Stimulated activated CD4-positive, alpha-beta T cell treated with anti-CD3 and anti-CD28 coated beads, Interleukin-15, amount 100 ng/mL, for 1 hour (primary cell): Measurements from ENCODE around the gene MAP4K2.
A peak's percentile ranks its signal among the peaks of the same experiment; 100 is the strongest.

Experiments used
- DNase-seq, 2 donors: peaks; one replicate each; pipeline ENCODE4 v3.0.0-alpha.2; 2020; ENCODE audit warnings: low read depth in 1 of 2, low spot score in 1 of 2

The MAP4K2 gene

DNA sequence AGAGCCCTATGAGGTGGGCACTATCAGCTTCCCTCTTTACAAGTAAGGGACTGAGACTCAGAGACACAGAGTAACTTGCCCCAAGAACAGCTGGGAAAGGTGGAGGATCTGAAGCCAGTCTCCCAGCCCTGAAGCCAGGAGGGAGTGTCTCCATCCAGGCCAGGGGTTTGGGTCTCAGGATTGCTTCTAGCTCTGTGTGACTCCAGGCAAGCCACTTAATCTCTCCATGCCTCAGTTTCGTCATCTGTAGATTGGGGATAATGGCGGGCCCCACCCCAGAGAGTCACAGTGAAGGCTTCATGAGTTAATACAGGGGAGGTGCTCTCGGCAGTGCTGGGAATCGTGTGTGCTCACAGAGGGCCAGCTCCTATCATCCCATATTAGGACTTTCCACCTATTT, 10.5 kb downstream of the MAP4K2 start:
- no peak for DNase-seq

- no peak for DNase-seq
Observed at GRCh38 chr11:64791781-64792291, 11.2 kb downstream of the MAP4K2 start.

DNA sequence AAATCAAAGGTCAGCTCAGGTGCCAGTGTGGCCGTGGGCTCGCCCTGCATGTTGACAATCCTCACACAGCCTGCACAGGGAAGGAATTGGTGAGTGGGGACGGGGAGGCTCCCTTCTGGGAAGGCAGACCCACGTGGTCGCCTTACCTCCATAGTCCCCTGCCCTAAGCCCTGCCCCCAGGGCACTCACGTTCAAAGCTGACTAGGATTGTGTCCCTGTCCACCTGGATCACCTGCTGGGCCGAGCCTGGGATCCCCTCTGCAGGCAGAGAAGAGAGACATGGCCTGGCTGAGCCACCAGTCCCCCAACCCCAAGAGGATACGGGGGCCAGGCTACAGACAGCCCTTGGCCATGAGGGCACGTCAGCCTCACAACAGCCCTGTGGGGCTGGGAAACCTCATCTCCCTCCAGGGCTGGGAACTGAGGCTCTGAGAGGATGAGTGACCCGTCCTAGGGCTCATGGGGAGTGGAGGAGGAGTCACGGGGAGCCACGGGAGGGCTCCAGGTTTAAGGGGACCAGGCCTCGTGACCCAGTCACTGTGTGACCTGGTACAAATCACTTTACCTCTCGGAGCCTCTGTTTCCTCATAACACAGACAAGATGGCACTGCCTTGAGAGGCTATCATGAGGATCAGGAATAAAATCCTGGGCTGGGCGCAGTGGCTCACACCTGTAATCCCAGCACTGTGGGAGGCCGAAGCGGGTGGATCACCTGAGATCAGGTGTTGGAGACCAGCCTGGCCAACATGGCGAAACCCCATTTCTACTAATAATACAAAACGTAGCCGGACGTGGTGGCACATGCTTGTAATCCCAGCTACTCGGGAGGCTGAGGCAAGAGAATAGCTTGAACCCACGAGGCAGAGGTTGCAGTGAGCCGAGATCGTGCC, 12.6 kb downstream of the MAP4K2 start:
- no peak for DNase-seq

- no peak for DNase-seq
Observed at GRCh38 chr11:64789331-64790204, 13.4 kb downstream of the MAP4K2 start.

DNA sequence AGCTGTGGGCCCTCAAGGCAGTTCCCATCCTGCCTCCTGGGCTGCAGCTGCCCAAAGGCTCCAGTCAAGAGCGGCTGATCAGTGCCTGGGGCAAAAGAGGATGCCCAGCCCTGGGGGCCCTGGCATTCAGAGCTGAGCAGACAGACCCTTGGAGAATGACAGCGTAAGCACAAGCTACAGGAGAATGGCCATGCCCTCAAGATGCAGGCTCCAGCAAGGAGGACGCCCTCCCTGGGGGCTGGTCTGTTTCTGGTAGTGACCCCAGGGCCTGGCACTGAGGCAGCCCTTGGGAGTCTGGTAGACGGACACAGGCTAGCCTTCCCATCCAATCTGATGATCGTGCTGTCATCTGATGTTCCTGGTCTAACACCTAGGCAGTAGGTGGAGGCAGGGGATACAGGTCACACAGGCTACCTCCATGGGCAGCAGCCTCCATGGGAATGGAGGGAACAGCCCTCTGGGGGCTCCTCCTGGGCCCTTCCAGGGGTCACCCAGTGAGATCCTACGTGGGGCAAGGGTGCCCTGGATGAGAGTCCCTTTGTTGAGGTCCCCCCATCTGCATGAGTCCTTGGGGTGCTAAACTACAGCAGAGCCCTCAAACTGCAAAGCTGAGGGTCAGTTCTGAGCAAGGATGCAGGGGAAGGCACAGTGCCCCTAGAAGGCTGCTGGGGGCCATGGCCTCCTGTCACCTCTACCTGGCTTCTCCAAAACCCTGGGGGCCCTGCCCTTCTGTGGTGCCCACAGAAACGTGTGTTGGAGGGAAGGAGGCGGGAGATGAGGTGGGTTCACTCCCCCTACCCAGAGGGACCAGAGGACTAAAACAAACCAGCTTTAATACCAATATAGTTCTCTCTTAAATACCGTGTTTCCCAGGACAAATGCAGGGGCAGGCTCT, 14.4 kb downstream of the MAP4K2 start:
- DNase-seq: no peak

DNA sequence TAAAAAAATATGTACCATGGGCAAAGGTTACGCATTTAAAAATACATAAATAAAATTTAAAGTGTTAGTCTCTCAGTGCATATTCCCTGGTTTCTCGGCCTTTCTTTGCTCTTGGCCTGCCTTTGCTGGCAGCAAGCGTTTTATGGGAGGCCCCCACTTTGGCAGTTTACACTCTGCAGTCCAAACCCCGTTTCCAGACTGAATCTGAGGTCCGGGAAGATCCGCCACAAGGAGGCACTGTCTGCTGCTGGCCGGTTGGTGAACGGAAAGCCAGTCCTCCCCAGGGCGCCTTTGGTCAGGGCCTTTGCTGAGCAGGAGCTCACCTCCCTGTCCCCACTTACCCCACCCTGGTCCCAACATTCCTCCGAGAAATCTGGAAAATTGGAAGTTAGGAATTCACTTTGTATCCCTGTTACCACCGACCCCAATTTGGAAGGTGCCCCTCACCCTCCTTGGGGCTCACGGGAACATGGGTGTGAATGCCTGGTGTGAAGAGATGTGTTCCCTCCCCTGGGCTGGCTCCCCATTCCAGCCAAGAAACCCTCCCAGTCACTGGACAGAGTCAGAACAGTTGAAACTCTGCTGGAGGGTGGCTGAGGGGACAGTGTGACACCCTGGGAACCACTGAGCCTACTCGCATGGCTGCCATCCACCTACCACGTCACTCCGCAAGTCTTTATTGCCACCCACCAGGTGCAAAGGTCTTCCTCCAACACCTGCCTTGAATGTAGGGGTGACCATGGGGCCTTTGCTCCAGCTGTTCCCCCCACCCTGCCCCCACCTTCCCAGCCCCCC, 15.3 kb downstream of the MAP4K2 start:
- DNase-seq: peak in 1 of 2 donors; percentile 47

DNA sequence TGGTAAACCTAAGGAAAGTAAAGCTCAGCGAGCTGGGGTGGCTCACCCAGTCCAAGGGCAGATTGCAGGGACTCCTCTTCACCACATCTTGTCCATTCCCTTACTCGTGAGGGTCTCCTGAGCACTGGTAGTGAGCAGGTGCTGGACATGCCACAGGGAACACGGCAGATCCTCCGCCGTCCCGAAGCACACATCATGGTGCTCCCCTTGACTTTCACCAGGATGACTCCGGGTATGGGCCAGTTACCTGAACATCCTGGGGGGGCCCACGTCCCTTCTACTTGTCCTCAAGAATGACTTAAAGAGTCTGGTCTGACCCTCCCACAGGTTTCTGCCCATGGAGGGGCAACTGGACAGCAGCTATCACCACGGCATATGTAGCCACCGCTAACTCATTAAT, 16.7 kb downstream of the MAP4K2 start:
- DNase-seq: no peak

- no peak for DNase-seq
Observed at GRCh38 chr11:64784813-64785581, 18.0 kb downstream of the MAP4K2 start.

DNA sequence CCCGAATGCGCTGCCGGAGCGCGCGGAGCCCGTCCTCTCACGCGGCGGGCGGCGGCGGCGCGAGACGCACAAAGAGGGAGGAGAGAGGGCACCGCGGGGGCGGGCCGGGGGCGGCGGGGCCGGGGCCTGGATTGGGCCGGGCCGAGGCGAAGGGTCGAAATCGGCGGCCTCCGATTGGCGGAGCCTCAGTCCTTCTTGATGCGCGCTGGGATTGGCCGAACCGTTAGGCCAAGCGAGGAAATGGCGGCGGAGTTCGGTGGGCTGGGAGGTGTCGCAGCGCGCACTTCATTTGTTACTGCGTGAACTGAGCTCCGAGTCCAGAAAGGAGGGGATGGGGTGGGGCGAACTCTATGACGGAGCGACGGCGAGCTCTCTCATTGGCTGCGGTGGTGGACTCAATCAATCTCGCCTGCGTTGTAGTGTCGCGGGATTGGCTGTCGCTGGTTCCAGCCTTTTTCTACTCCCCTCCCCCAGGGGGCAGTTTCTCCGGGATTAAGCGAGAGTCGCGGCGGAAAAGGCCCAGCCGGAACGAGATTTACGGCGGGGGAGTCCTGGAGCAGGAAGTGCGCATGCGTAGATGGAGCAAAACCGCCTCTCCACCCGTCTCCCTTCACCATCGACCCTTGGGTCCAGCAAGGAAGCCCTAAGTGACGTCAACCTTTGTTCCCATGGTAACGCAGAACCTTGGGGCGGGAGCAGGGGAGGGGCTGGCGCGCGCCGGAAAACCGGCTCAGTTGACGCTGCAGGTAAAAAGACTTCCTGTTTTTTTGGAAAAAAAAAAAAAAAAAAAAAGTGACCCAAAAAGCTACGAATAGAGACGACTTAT, 24.3 kb downstream of the MAP4K2 start, which contains the start of gene SF1:
TSS of gene SF1 (minus strand) at position 70 of the 826 bp plus-strand sequence. CDS start 150 bp downstream, outside the sequence.
- peak; percentile 94 to 99 for DNase-seq

DNA sequence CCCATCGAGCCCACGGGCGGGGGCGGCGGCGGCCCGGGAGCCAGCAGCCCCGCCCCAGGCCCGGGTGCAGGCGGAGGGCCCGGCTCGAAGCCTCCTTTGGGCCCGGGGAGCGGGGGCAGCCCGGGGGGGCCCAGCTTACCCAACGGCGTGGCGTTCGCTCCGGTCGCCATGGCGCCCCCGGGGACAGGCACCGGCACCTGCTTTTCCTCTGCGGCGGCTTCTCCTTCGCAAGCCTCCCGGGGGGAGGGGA, 24.9 kb downstream of the MAP4K2 start:
- DNase-seq: no peak

- DNase-seq: peak; percentile 66 to 75
Observed at GRCh38 chr11:64777449-64778222, 25.4 kb downstream of the MAP4K2 start.

DNA sequence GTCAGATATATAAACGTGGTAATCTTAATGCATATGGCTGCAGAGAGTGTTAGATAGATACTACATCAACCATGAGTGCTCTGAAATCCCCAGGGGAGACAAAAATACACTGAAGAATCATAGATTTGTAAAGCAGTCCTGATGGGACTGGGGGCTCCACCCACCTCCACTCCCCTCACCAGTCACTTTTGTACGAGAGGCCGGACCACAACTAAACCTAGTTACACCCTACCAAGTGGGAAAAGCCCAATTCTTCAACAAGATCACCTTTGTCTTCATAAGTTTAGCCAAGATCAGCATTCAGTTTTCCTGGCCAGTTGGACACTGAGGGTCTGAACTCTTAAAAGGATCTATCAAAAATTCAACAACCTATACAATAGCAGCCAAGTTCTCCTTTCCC, 26.1 kb downstream of the MAP4K2 start:
- no peak for DNase-seq

- DNase-seq: no peak
Observed at GRCh38 chr11:64776425-64776824, 26.6 kb downstream of the MAP4K2 start.

- DNase-seq: no peak
Observed at GRCh38 chr11:64774144-64774543, 28.9 kb downstream of the MAP4K2 start.

DNA sequence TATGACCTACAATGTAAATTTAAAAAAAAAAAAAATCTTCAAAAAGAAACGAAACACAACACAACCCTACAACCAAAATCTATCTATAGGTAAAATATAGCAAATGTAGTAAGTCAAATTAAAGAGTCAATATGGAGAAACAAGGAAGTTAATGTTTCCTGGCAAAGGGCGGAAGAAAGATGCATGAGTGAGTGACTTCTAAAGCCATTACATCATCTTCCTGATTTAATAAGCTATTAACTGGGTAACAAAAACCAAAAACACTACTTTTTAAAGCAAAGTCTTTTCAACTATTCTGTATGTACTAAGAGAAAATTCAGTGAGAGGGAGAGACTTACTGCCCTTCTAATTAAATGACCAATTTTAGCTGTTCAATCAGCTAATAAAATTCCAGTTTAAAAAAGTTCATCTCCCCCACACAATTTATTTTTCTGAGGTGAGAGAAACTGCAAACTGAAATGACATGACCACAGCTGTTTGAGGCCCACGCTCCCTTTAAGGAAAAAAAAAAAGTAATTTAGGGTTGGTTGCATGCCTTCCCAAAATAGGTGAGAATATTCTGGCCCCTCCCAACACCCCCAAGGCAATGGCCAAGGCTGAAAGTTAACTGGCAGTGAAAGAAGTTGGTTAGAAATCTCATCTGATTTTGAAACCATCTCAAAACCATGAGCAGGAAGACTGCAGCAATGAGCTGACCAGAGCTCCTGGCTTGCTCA, 30.6 kb downstream of the MAP4K2 start:
- no peak for DNase-seq

DNA sequence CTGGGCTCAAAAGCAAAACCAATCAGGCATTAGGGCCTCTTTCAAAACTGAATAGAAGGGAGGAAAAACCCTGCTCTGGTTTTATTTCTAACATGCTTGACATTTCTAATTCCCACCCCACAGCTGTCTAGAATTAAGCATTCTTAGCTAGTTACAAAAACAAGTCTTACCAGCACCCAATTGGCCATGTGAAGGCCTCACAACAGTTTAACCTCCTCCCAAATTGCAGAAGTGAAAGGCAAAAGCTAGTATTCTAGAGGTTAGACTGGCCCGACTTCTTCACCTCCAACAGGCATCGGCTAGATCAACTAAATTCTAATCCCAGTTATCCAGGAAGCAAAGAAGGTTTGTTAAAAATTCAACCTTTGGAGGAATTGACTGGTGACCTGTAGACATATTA, 31.2 kb downstream of the MAP4K2 start:
- no peak for DNase-seq

GRCh38 chr11:64770120-64770519, 32.9 kb downstream of the MAP4K2 start:
- no peak for DNase-seq
